HepG2 (cell line): Measurements from ENCODE around the gene ARMH3.

Experiments used
- ZFP41 ChIP-seq: sonication (generic); formaldehyde crosslinking; IDR thresholded peaks from 2 replicates; pipeline ENCODE4 v1.4.0; 2020; ENCODE audit warnings: mild to moderate bottlenecking, missing genetic modification reagents, borderline replicate concordance
- TF ChIP-seq, protein P1 (sequence below): conservative IDR thresholded peaks from 2 replicates; pipeline ENCODE4 v1.6.1; 2018; ENCODE audit warnings: missing genetic modification reagents
- TF ChIP-seq, protein P2 (sequence below): sonication (generic); formaldehyde crosslinking; conservative IDR thresholded peaks from 2 replicates; pipeline ENCODE4 v1.8.0; 2022; ENCODE audit warnings: low read depth, missing genetic modification reagents
- TF ChIP-seq, protein P3 (sequence below): sonication (generic); formaldehyde crosslinking; IDR thresholded peaks from 2 replicates; pipeline ENCODE4 v1.8.1; 2023; ENCODE audit warnings: missing genetic modification reagents, inconsistent platforms, borderline replicate concordance

DNA sequence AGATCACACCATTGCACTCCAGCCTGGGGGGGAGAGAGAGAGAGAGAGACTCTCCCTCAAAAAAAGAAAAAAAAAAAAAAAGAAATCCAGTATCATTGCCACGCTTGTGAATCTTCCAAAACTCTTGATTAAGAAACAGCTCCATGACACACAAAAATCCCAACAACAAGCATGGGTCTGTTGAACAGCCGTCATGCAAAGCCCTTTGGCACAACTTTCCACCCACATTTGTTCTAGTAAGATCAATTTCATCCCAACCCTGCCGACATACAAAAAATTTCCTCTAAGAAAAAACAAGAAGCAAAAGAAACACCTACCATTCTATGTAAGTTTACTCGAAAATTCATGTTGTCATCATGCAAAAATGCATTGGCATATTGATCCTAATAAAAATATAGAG lies 62.8 kb downstream of the ARMH3 start:
- TF ChIP-seq, protein P1, sequence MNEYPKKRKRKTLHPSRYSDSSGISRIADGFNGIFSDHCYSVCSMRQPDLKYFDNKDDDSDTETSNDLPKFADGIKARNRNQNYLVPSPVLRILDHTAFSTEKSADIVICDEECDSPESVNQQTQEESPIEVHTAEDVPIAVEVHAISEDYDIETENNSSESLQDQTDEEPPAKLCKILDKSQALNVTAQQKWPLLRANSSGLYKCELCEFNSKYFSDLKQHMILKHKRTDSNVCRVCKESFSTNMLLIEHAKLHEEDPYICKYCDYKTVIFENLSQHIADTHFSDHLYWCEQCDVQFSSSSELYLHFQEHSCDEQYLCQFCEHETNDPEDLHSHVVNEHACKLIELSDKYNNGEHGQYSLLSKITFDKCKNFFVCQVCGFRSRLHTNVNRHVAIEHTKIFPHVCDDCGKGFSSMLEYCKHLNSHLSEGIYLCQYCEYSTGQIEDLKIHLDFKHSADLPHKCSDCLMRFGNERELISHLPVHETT: no peak
- TF ChIP-seq, protein P2, sequence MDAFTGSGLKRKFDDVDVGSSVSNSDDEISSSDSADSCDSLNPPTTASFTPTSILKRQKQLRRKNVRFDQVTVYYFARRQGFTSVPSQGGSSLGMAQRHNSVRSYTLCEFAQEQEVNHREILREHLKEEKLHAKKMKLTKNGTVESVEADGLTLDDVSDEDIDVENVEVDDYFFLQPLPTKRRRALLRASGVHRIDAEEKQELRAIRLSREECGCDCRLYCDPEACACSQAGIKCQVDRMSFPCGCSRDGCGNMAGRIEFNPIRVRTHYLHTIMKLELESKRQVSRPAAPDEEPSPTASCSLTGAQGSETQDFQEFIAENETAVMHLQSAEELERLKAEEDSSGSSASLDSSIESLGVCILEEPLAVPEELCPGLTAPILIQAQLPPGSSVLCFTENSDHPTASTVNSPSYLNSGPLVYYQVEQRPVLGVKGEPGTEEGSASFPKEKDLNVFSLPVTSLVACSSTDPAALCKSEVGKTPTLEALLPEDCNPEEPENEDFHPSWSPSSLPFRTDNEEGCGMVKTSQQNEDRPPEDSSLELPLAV (CRISPR knock-in tag): no peak
- TF ChIP-seq ZFP41 (CRISPR knock-in tag): no peak
- TF ChIP-seq, protein P3, sequence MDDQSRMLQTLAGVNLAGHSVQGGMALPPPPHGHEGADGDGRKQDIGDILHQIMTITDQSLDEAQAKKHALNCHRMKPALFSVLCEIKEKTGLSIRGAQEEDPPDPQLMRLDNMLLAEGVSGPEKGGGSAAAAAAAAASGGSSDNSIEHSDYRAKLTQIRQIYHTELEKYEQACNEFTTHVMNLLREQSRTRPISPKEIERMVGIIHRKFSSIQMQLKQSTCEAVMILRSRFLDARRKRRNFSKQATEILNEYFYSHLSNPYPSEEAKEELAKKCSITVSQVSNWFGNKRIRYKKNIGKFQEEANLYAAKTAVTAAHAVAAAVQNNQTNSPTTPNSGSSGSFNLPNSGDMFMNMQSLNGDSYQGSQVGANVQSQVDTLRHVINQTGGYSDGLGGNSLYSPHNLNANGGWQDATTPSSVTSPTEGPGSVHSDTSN (CRISPR knock-in tag): no peak
